ENCODE measurements around the gene LINGO1. TPM values are rescaled to one million over a fixed set of nuclear protein-coding genes. Genes with fewer than 3 reads are reported as not detected.

The LINGO1 gene
- total and polyA plus RNA-seq, 2 of the 8 experiments (the other 6 are each of a cell fraction or from before 2014, with no cell fraction given): 57.1 to 114 TPM

DNA sequence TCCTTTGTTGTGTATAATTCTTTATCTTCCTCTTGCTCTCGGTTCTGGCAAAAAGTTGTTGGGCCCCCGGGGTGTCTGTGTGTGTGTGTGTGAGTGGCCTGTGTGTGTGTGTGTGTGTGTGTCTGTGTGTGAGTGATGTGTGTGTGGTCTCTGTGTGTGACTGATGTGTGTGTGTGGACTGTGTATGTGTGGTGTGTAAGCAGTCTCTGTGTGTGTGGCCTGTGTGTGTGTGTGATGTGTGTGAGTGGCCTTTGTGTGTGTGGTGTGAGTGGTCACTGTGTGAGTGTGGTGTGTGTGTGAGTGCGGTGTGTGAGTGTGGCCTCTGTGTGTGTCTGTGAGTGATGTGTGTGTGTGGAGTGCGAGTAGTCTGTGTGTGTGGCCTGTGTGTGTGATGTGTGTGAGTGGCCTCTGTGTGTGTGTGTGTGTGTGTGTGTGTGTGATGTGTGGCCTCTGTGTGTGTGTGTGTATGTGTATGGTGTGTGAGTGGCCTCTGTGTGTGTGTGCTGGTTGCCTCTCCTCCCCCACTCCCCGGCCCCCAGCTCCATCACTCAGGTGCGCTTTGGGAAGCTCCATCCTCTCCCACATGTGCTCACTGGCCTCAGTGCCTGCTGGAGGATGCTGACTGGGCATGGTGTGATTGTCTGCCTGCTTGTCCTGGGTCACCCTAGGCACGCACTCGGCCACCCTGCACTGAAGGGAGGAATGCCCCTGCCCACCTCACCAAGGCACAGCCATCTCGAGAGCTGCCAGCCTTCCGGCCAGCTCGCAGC, 8.8 kb downstream of the LINGO1 start:
- Histone ChIP-seq H3K4ac (replicated peaks; ENCODE audit: insufficient read length, low read depth, low read length) (peak overlapping the region; percentile 100), H3K4me2 (ENCODE audit: insufficient read depth in 1 of 2, low read depth in 2 of 2, low read length in 2 of 2) (peak overlapping the region; percentile 52 to 73), H3K79me2 (ENCODE audit: control insufficient read depth in 1 of 2, insufficient read depth in 2 of 2, low read length in 2 of 2) (peaks cover 3 to 78% of the 10 kb centered on the region in 2 experiments; a peak in 3 of 4 replicates), H2BK5ac (ENCODE audit: low read depth, low read length) (peak overlapping the region; percentile 97), H4K5ac (ENCODE audit: insufficient read length, low read depth, low read length) (peak overlapping the region; percentile 95), H4K20me1 (replicated peaks in 1 of 2; ENCODE audit: control insufficient read depth in 1 of 2, insufficient read depth in 2 of 2, low read length in 2 of 2) (peaks cover under 1 to 10% of the 10 kb centered on the region in 2 experiments), H3K14ac (ENCODE audit: insufficient read length) (peak overlapping the region; percentile 90), H3K4me3 (ENCODE audit: extremely low read depth in 1 of 4, insufficient read depth in 2 of 4, low read depth in 3 of 4, low read length in 4 of 4) (peak overlapping the region in 1 of 4 experiments; percentile 42; a peak in 3 of 8 replicates), H3K23ac (ENCODE audit: insufficient read length) (peak overlapping the region; percentile 61), H3K23me2 (ENCODE audit: low read depth, low read length) (peaks cover 5% of the 10 kb centered on the region; the same call in 1 of the 2 replicates), H2BK20ac (ENCODE audit: low read length) (peak overlapping the region; percentile 87), H2AFZ (ENCODE audit: low read length) (no peak overlapping the region), H4K8ac (ENCODE audit: extremely low read depth, insufficient read depth, low read length) (peak overlapping the region; percentile 92), H3K79me1 (ENCODE audit: low read depth, low read length) (peaks cover 21% of the 10 kb centered on the region), H2BK120ac (replicated peaks; ENCODE audit: low read depth, low read length) (peak overlapping the region; percentile 99), H3K27me3 (replicated peaks in 1 of 4; ENCODE audit: control insufficient read depth in 3 of 4, extremely low read depth in 1 of 4, insufficient read depth in 3 of 4, low read length in 3 of 4) (no peaks in the 10 kb centered on the region), H3K36me3 (ENCODE audit: control insufficient read depth in 2 of 4, insufficient read depth in 4 of 4, low read length in 3 of 4) (peaks cover 0 to 4% (median 0%) of the 10 kb centered on the region in 4 experiments; a peak in 1 of 8 replicates), H3K9ac (replicated peaks in 1 of 4; ENCODE audit: extremely low read depth in 1 of 4, low read depth in 3 of 4, low read length in 3 of 4) (peak overlapping the region in 3 of 4 experiments; percentile 27 to 76 (median 71); a peak in 6 of 7 replicates), H2BK15ac (ENCODE audit: low read length) (peak overlapping the region; percentile 67), H3K56ac (replicated peaks; ENCODE audit: insufficient read length, low read depth, low read length) (peak overlapping the region; percentile 85), H2AK5ac (ENCODE audit: low read depth, low read length) (peak overlapping the region; percentile 100), H3K9me3 (ENCODE audit: insufficient read depth in 2 of 2, low read depth in 1 of 2, low read length in 1 of 2) (no peaks in the 10 kb centered on the region), H3K27ac (ENCODE audit: low read depth, low read length) (peak overlapping the region; percentile 91), H2BK12ac (ENCODE audit: low read depth, low read length) (peak overlapping the region; percentile 100), H4K91ac (replicated peaks; ENCODE audit: insufficient read length, low read length) (peak overlapping the region; percentile 100), H3K4me1 (replicated peaks in 1 of 4; ENCODE audit: control insufficient read depth in 3 of 4, insufficient read depth in 4 of 4, low read length in 3 of 4) (peaks cover 19 to 60% (median 45%) of the 10 kb centered on the region in 4 experiments), H3K18ac (ENCODE audit: extremely low read depth, low read length) (peak overlapping the region; percentile 95)
- no peak for FAIRE-seq
- DNase-seq (ENCODE audit: low read depth in 1 of 2, low spot score in 2 of 2): no peak
- ChIA-PET POLR2A (ENCODE audit: partially characterized antibody) (interaction anchor here (0.8 to 11.2 kb wide), 4 partner anchors 7 to 17 kb away, joined by 4 to 142 read pairs (median 25); partner anchors contain the start of gene LINGO1), CTCF (ENCODE audit: partially characterized antibody) (interaction anchor here (0.7 to 13.6 kb wide), 9 partner anchors 17 to 437 kb away, joined by 3 to 244 read pairs (median 5); partner anchors contain the start of gene LINGO1)
- TF ChIP-seq CHD2 (IDR thresholded peaks at IDR 0.05; ENCODE audit: low read length): 0 out of 2 replicates have a peak, but pooled peaks have one; percentile 16
- peak; percentile 26 for TF ChIP-seq ASH2L (IDR thresholded peaks at IDR 0.05; ENCODE audit: low read length)
- TF ChIP-seq EP300 (IDR thresholded peaks at IDR 0.05; ENCODE audit: borderline replicate concordance in 1 of 2, low read depth in 2 of 2, low read length in 2 of 2): no peak
- TF ChIP-seq, protein P1, sequence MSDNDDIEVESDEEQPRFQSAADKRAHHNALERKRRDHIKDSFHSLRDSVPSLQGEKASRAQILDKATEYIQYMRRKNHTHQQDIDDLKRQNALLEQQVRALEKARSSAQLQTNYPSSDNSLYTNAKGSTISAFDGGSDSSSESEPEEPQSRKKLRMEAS (IDR thresholded peaks at IDR 0.05): 0 out of 2 replicates have a peak, but pooled peaks have one; percentile 23
- TF ChIP-seq POLR2A (IDR thresholded peaks at IDR 0.05; ENCODE audit: control extremely low read depth in 1 of 2, low read depth in 2 of 2, low read length in 2 of 2): no peak
- peak; percentile 66 for TF ChIP-seq HDAC6 (IDR thresholded peaks at IDR 0.05; ENCODE audit: low read depth, low read length)
- no peak for TF ChIP-seq TEAD4 (IDR thresholded peaks at IDR 0.05; ENCODE audit: low read depth, low read length)
- no peak for TF ChIP-seq SP1 (IDR thresholded peaks at IDR 0.05; ENCODE audit: low read depth, low read length)
- no peak for TF ChIP-seq SIN3A (conservative IDR thresholded peaks at IDR 0.05 in 1 of 2, IDR thresholded peaks at IDR 0.05 in 1 of 2; ENCODE audit: low read depth in 1 of 2, low read length in 2 of 2)
- WGBS, 2 experiments (ENCODE audit: extremely low coverage in 1 of 2, insufficient coverage in 1 of 2, insufficient read length in 1 of 2, insufficient replicate concordance in 2 of 2, low coverage in 1 of 2, low lambda C conversion rate in 2 of 2, missing lambda C conversion rate in 1 of 2): 79% methylated on average over 10 of the region's 11 CpGs; no CpG with 5 or more reads in 1 of the 2 experiments

Data from H1 (cell line).